ENCODE data around the gene CYBRD1.

DNA sequence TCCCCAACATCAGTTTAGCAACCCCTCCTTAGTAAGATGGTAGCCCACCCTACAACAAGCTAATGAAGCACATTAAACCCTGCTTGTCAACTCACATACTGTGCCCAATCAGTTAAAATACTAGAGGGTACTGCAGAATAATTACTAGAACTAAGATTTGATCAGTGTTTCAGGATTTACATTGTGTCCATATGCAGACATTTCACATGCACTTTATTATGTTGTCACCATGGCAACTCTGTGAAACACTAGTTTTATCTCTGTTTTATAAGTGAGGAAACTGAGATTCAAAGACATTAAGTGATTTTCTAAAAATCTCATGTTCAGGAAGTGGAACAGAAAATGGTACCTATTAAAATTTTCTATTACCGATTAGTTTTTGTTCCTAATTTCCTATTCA is 61.7 kb downstream of the CYBRD1 start:
- TF ChIP-seq CTBP1 (IDR thresholded peaks at IDR 0.05; ENCODE audit: borderline replicate concordance): no peak
- TF ChIP-seq ELF4 (IDR thresholded peaks at IDR 0.05): no peak
- no peak for TF ChIP-seq SP1 (IDR thresholded peaks at IDR 0.05)

All from HEK293T (cell line).